Upper lobe of left lung (tissue), 6 donors: ENCODE measurements around the gene EPS8. TPM values are rescaled to one million over a fixed set of nuclear protein-coding genes. Genes with fewer than 3 reads are reported as not detected.

Source experiments
- ATAC-seq, 2 donors: fragments of 200-7000 bp; cut with Tn5 transposase; one replicate each; pipeline ENCODE4 v1.9.1; 2022; ENCODE audit warnings: mild to moderate bottlenecking in 2 of 2, moderate library complexity in 2 of 2; ENCODE audit not compliant: low FRiP score in 2 of 2
- DNase-seq, 2 donors: peaks; one replicate each; pipeline ENCODE4 v3.0.0-alpha.2; 2019 to 2020
- H3K27ac ChIP-seq, 4 donors: fragments of 200-600 bp; sonication (generic); one replicate each; pipeline ENCODE4 v1.5.1; 2016 to 2019
- H3K27me3 ChIP-seq, 4 donors: fragments of 200-600 bp; sonication (generic); one replicate each; pipeline ENCODE4 v1.5.1; 2017 to 2019
- H3K36me3 ChIP-seq, 4 donors: fragments of 200-600 bp; sonication (generic); one replicate each; pipeline ENCODE4 v1.5.1; 2016 to 2019
- H3K4me1 ChIP-seq, 4 donors: fragments of 200-600 bp; sonication (generic); one replicate each; pipeline ENCODE4 v1.5.1; 2018 to 2019
- H3K4me3 ChIP-seq, 4 donors: fragments of 200-600 bp; sonication (generic); one replicate each; pipeline ENCODE4 v1.5.1; 2017 to 2019; ENCODE audit warnings: mild to moderate bottlenecking in 2 of 4, moderate library complexity in 1 of 4
- H3K9me3 ChIP-seq, 4 donors: fragments of 200-600 bp; sonication (generic); one replicate each; pipeline ENCODE4 v1.5.1; 2018 to 2019
- CTCF ChIP-seq, 6 experiments: fragments of 450-650 bp in 4 of 6; fragments of 200-600 bp in 2 of 6; sonication (generic) in 2 of 6; IDR thresholded peaks; one replicate each; pipeline ENCODE4 v1.5.1; 2016 to 2019; ENCODE audit warnings: antibody characterized with exemption in 6 of 6
- EP300 ChIP-seq, 4 donors: sonication (generic); formaldehyde crosslinking; IDR thresholded peaks; one replicate each; pipeline ENCODE4 v1.5.1; 2017; ENCODE audit warnings: antibody characterized with exemption in 4 of 4, control low read depth in 2 of 4
- POLR2A ChIP-seq, 4 donors: fragments of 450-650 bp; IDR thresholded peaks; one replicate each; pipeline ENCODE4 v1.5.1; 2016 to 2017; ENCODE audit warnings: antibody characterized with exemption in 4 of 4, mild to moderate bottlenecking in 2 of 4
- POLR2AphosphoS5 ChIP-seq, 2 donors: sonication (generic); formaldehyde crosslinking; IDR thresholded peaks; one replicate each; pipeline ENCODE4 v1.5.1; 2017; ENCODE audit warnings: antibody characterized with exemption in 2 of 2
- WGBS, 2 donors: methylation state at CpG; one replicate each; pipeline ENCODE4 v1.1.5; 2017 to 2018; 5-methylcytosine and 5-hydroxymethylcytosine counted together
- total RNA-seq, 6 donors: library from RNA; depleted of rRNA in 4 of 6; stranded (reverse); fragments of >200 nt in 4 of 6; gene quantifications; one replicate each; pipeline versions ENCODE4 v1.1.0 to v1.2.1, GENCODE V29; 2016 to 2021
- donor health status: DM: no; HTN: no; CAD: no; lungs with moderate emphysema.
- donor health status: DM: no; HTN: yes; CAD: no; lungs with severe emphysema.

EPS8 gene
- total RNA-seq, 6 donors from 2014 or later, result 43.9 to 112 (median 67.2) TPM

- WGBS, 2 donors, result 93 to 94% methylated on average over 8 of the region's 8 CpGs
- peaks cover 0 to 8% (median 2%) of the 10 kb centered on the region in 4 donors for H3K4me1 ChIP-seq
- no peak for TF ChIP-seq CTCF (IDR thresholded peaks at IDR 0.05)
- TF ChIP-seq EP300 (IDR thresholded peaks at IDR 0.05), result no peak
- TF ChIP-seq POLR2AphosphoS5 (IDR thresholded peaks at IDR 0.05), result no peak
- TF ChIP-seq POLR2A (IDR thresholded peaks at IDR 0.05), result no peak
- no peaks in the 10 kb centered on the region for H3K9me3 ChIP-seq
- DNase-seq, result no peak
- no peaks in the 10 kb centered on the region for H3K36me3 ChIP-seq
- no peak for ATAC-seq
- H3K27ac ChIP-seq, result no peak overlapping the region
- no peak overlapping the region for H3K4me3 ChIP-seq
- H3K27me3 ChIP-seq, result no peaks in the 10 kb centered on the region
These were observed 6.5 kb downstream of the EPS8 start for GRCh38 chr12:15782667-15783066.

- no peaks in the 10 kb centered on the region for H3K27me3 ChIP-seq
- WGBS, 2 donors, result 48 to 50% methylated on average over 2 of the region's 2 CpGs
- no peak for ATAC-seq
These were observed 9.3 kb downstream of the EPS8 start for GRCh38 chr12:15779925-15780324.

GRCh38 chr12:15778126-15778525 lies 11.1 kb downstream of the EPS8 start:
- ATAC-seq (no peak), DNase-seq (no peak)
- no peaks in the 10 kb centered on the region for H3K27me3 ChIP-seq
- TF ChIP-seq POLR2AphosphoS5 (IDR thresholded peaks at IDR 0.05) (no peak), EP300 (IDR thresholded peaks at IDR 0.05) (no peak), POLR2A (IDR thresholded peaks at IDR 0.05) (no peak), CTCF (IDR thresholded peaks at IDR 0.05) (no peak)
- no peak overlapping the region for H3K27ac ChIP-seq
- 83 to 88% methylated on average over 3 of the region's 3 CpGs for WGBS, 2 donors
- H3K4me3 ChIP-seq, result no peak overlapping the region
- H3K9me3 ChIP-seq, result no peaks in the 10 kb centered on the region
- H3K4me1 ChIP-seq, result peaks cover 0 to 8% (median 2%) of the 10 kb centered on the region in 4 donors
- no peaks in the 10 kb centered on the region for H3K36me3 ChIP-seq

More at GRCh38 chr12:15779925-15780324, 9.3 kb downstream of the EPS8 start:
- H3K9me3 ChIP-seq, result no peaks in the 10 kb centered on the region
- H3K4me3 ChIP-seq, result no peak overlapping the region
- TF ChIP-seq POLR2AphosphoS5 (IDR thresholded peaks at IDR 0.05), result no peak
- no peak for TF ChIP-seq EP300 (IDR thresholded peaks at IDR 0.05)
- TF ChIP-seq CTCF (IDR thresholded peaks at IDR 0.05), result no peak
- TF ChIP-seq POLR2A (IDR thresholded peaks at IDR 0.05), result no peak
- DNase-seq, result no peak
- H3K4me1 ChIP-seq, result peaks cover 0 to 8% (median 2%) of the 10 kb centered on the region in 4 donors
- no peak overlapping the region for H3K27ac ChIP-seq
- H3K36me3 ChIP-seq, result no peaks in the 10 kb centered on the region

GRCh38 chr12:15777355-15778012 lies 11.7 kb downstream of the EPS8 start:
- Histone ChIP-seq H3K9me3 (no peaks in the 10 kb centered on the region), H3K27me3 (no peaks in the 10 kb centered on the region), H3K27ac (no peak overlapping the region), H3K36me3 (no peaks in the 10 kb centered on the region), H3K4me3 (no peak overlapping the region), H3K4me1 (peaks cover 0 to 8% (median 2%) of the 10 kb centered on the region in 4 donors)
- no peak for ATAC-seq
- WGBS, 2 donors, result 65 to 83% methylated on average over 3 of the region's 3 CpGs
- no peak for TF ChIP-seq EP300 (IDR thresholded peaks at IDR 0.05)
- no peak for TF ChIP-seq POLR2AphosphoS5 (IDR thresholded peaks at IDR 0.05)
- TF ChIP-seq CTCF (IDR thresholded peaks at IDR 0.05), result no peak
- no peak for TF ChIP-seq POLR2A (IDR thresholded peaks at IDR 0.05)
- no peak for DNase-seq

GRCh38 chr12:15776532-15776931 lies 12.7 kb downstream of the EPS8 start:
- TF ChIP-seq POLR2AphosphoS5 (IDR thresholded peaks at IDR 0.05), result no peak
- TF ChIP-seq EP300 (IDR thresholded peaks at IDR 0.05), result no peak
- no peak for TF ChIP-seq CTCF (IDR thresholded peaks at IDR 0.05)
- TF ChIP-seq POLR2A (IDR thresholded peaks at IDR 0.05), result no peak
- WGBS, 2 donors, result 95 to 96% methylated on average over 5 of the region's 5 CpGs
- Histone ChIP-seq H3K27ac (no peak overlapping the region), H3K27me3 (no peaks in the 10 kb centered on the region), H3K4me3 (no peak overlapping the region), H3K9me3 (no peaks in the 10 kb centered on the region), H3K4me1 (peaks cover 0 to 8% (median 2%) of the 10 kb centered on the region in 4 donors), H3K36me3 (no peaks in the 10 kb centered on the region)
- ATAC-seq (no peak), DNase-seq (no peak)
